B cell (primary cell): Measurements from ENCODE around the gene CACHD1.

ENCODE experiments used
- EZH2 ChIP-seq: IDR thresholded peaks from 2 replicates; pipeline ENCODE4 v1.6.1; 2012; ENCODE audit warnings: borderline replicate concordance, low read depth, mild to moderate bottlenecking, moderate library complexity, low read length; ENCODE audit not compliant: insufficient read depth, poor library complexity, severe bottlenecking
- TF ChIP-seq, protein P1 (sequence below): fragments of 200-600 bp; IDR thresholded peaks from one replicate; pipeline ENCODE4 v1.8.0; 2022; ENCODE audit warnings: antibody characterized with exemption, mild to moderate bottlenecking

DNA sequence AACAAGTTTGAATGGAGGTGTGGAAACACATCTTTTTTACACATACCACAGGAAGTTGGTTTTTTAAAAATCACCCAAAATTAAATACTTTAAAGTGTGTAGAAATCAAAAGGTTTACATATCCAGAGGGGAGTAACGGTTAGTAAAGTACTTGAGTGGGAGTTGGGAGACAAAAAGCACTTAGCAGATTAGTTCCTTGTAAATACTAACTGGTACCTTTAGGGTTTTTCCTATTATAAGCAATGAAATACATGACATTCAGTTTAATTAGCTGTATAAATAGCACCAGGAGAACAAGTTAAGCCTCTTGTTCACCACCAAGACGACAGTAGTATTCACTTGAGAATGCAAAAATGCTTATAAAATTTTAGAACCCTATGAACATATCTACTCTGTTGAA is 251.2 kb downstream of the CACHD1 start:
- no peak for TF ChIP-seq EZH2
- TF ChIP-seq, protein P1, sequence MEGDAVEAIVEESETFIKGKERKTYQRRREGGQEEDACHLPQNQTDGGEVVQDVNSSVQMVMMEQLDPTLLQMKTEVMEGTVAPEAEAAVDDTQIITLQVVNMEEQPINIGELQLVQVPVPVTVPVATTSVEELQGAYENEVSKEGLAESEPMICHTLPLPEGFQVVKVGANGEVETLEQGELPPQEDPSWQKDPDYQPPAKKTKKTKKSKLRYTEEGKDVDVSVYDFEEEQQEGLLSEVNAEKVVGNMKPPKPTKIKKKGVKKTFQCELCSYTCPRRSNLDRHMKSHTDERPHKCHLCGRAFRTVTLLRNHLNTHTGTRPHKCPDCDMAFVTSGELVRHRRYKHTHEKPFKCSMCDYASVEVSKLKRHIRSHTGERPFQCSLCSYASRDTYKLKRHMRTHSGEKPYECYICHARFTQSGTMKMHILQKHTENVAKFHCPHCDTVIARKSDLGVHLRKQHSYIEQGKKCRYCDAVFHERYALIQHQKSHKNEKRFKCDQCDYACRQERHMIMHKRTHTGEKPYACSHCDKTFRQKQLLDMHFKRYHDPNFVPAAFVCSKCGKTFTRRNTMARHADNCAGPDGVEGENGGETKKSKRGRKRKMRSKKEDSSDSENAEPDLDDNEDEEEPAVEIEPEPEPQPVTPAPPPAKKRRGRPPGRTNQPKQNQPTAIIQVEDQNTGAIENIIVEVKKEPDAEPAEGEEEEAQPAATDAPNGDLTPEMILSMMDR = no peak
